DOHH2 (cell line): Measurements from ENCODE around the gene N4BP2L2.

Source experiments
- CTCF ChIP-seq: fragments of 200-600 bp; sonication (generic); IDR thresholded peaks from one replicate; pipeline ENCODE4 v1.5.1; 2014; ENCODE audit warnings: antibody characterized with exemption, mild to moderate bottlenecking, low read depth, low read length; ENCODE audit not compliant: poor library complexity, severe bottlenecking
- EZH2phosphoT487 ChIP-seq: fragments of 200-600 bp; sonication (generic); IDR thresholded peaks from 2 replicates; pipeline ENCODE4 v1.6.1; 2017; ENCODE audit warnings: borderline replicate concordance, mild to moderate bottlenecking, antibody characterized with exemption, low read length, moderate library complexity, mixed read lengths

GRCh38 chr13:32446220-32446619 lies 92.4 kb downstream of the N4BP2L2 start:
- TF ChIP-seq CTCF = no peak
- TF ChIP-seq EZH2phosphoT487 = no peak
